Right cardiac atrium (tissue), 5 donors: Measurements from ENCODE around the gene DIPK1B. TPM values are rescaled to one million over a fixed set of nuclear protein-coding genes. Genes with fewer than 3 reads are reported as not detected.
"Not testable (repeated sequence)": the region's sequence is repeated elsewhere in the genome, so short reads cannot be mapped to it uniquely, and the experiment has no call there.

ENCODE experiments used
- ATAC-seq, 2 donors: fragments of 200-7000 bp; cut with Tn5 transposase; one replicate each; pipeline versions ENCODE4 v1.8.0 to v1.9.1; 2020; ENCODE audit warnings: moderate library complexity in 2 of 2, mild to moderate bottlenecking in 1 of 2
- DNase-seq, 3 donors: peaks; one replicate each; pipeline ENCODE4 v3.0.0-alpha.2; 2020
- H3K27ac ChIP-seq: one replicate; pipeline ENCODE4 v1.5.1; 2013; ENCODE audit warnings: mild to moderate bottlenecking, low read length, control low read depth, moderate library complexity
- H3K27me3 ChIP-seq: one replicate; pipeline ENCODE4 v1.6.1; 2013; ENCODE audit not compliant: control insufficient read depth, insufficient read depth
- H3K4me1 ChIP-seq: one replicate; pipeline ENCODE4 v1.6.1; 2013; ENCODE audit warnings: low read length; ENCODE audit not compliant: control insufficient read depth, insufficient read depth
- H3K4me3 ChIP-seq: one replicate; pipeline ENCODE4 v1.5.1; 2013; ENCODE audit warnings: low read length, control low read depth
- H3K9me3 ChIP-seq: one replicate; pipeline ENCODE4 v1.6.1; 2013; ENCODE audit warnings: low read length; ENCODE audit not compliant: control insufficient read depth
- WGBS: extraction: QIAGEN DNeasy Blood & Tissue Kit; methylation state at CpG from one replicate; pipeline ENCODE4 v1.1.7; 2013; 5-methylcytosine and 5-hydroxymethylcytosine counted together
- intact Hi-C, 4 donors: fragments of 100-400 bp; cut with DNase I; formaldehyde crosslinking; loops; one replicate each; pipeline versions ENCODE4 v1.11.0 to v1.14.0; 2022 to 2023
- polyA plus RNA-seq: library from polyadenylated mRNA; stranded (reverse); fragments of 200-250 nt; gene quantifications from one replicate; pipeline ENCODE4 v1.2.3, GENCODE V29; 2013
- total RNA-seq, 4 donors: library from RNA; stranded (reverse); fragmentation: NEBNext Ultra II Directional; extraction: Animal tissue kit (Norgen Biotek cat#: 25700); gene quantifications; one replicate each; pipeline ENCODE4 v1.2.1, GENCODE V29; 2021
- donor health status: healthy with polysubstance abuse.
- donor health status: DM: no; HTN: yes; CAD: no.
- donor health status: DM: no; HTN: no; CAD: no.
- donor health status: DM: no; HTN: yes; CAD: no; lungs with severe emphysema.
- donor health status: DM: yes; HTN: yes; CAD: no.

DIPK1B gene
- total and polyA plus RNA-seq, 5 donors: 34.2 to 42.7 (median 38.1) TPM

- Histone ChIP-seq H3K27me3 (no peaks in the 10 kb centered on the region), H3K4me1 (no peaks in the 10 kb centered on the region), H3K9me3 (no peaks in the 10 kb centered on the region), H3K27ac (no peak overlapping the region), H3K4me3 (no peak overlapping the region)
- intact Hi-C loops: no loop called here
- DNase-seq: no peak
- ATAC-seq: no peak
- WGBS: 82% methylated on average over 12 of the region's 12 CpGs
Measured at GRCh38 chr9:136703276-136703860, 9.0 kb upstream of the DIPK1B start.

- 92% methylated on average over 8 of the region's 8 CpGs for WGBS
- DNase-seq, H3K27me3 ChIP-seq, H3K4me3 ChIP-seq, H3K27ac ChIP-seq, H3K4me1 ChIP-seq, ATAC-seq, H3K9me3 ChIP-seq: not testable (repeated sequence)
- intact Hi-C loops: loop anchor here in 1 of 4 donors (5.0 kb wide), 1 partner anchor 207 kb away; no protein-coding TSS in a partner anchor
Measured at GRCh38 chr9:136704741-136705140, 7.6 kb upstream of the DIPK1B start.

GRCh38 chr9:136705564-136705963 lies 6.8 kb upstream of the DIPK1B start:
- intact Hi-C loops: loop anchor here in 1 of 4 donors (5.0 kb wide), 1 partner anchor 208 kb away; no protein-coding TSS in a partner anchor
- Histone ChIP-seq H3K27me3 (no peaks in the 10 kb centered on the region), H3K9me3 (no peaks in the 10 kb centered on the region), H3K27ac (no peak overlapping the region), H3K4me1 (no peaks in the 10 kb centered on the region), H3K4me3 (no peak overlapping the region)
- WGBS: 63% methylated on average over 7 of the region's 7 CpGs
- DNase-seq (no peak), ATAC-seq (no peak)

GRCh38 chr9:136707011-136707410 lies 5.4 kb upstream of the DIPK1B start:
- Histone ChIP-seq H3K9me3 (no peaks in the 10 kb centered on the region), H3K4me1 (no peaks in the 10 kb centered on the region), H3K27me3 (no peaks in the 10 kb centered on the region), H3K4me3 (no peak overlapping the region), H3K27ac (no peak overlapping the region)
- intact Hi-C loops: loop anchor here in 1 of 4 donors (5.0 kb wide), 1 partner anchor 210 kb away; no protein-coding TSS in a partner anchor
- 92% methylated on average over 7 of the region's 7 CpGs for WGBS
- ATAC-seq (no peak), DNase-seq (no peak)

- no peak overlapping the region for H3K4me3 ChIP-seq
- WGBS: 79% methylated on average over 22 of the region's 22 CpGs
- H3K9me3 ChIP-seq: no peaks in the 10 kb centered on the region
- no peak overlapping the region for H3K27ac ChIP-seq
- H3K4me1 ChIP-seq: no peaks in the 10 kb centered on the region
- intact Hi-C loops: loop anchor here in 1 of 4 donors (5.0 kb wide), 1 partner anchor 211 kb away; no protein-coding TSS in a partner anchor
- peak in 1 of 3 donors; percentile 50 for DNase-seq
- H3K27me3 ChIP-seq: no peaks in the 10 kb centered on the region
- ATAC-seq: no peak
Measured at GRCh38 chr9:136707849-136708517, 4.4 kb upstream of the DIPK1B start.

- no peaks in the 10 kb centered on the region for H3K4me1 ChIP-seq
- ATAC-seq (no peak), DNase-seq (peak in 1 of 3 donors; percentile 58)
- H3K4me3 ChIP-seq: no peak overlapping the region
- intact Hi-C loops: loop anchor here in 1 of 4 donors (5.0 kb wide), 1 partner anchor 212 kb away; no protein-coding TSS in a partner anchor
- no peak overlapping the region for H3K27ac ChIP-seq
- H3K9me3 ChIP-seq: no peaks in the 10 kb centered on the region
- 88% methylated on average over 24 of the region's 24 CpGs for WGBS
- no peaks in the 10 kb centered on the region for H3K27me3 ChIP-seq
Measured at GRCh38 chr9:136709454-136710109, 2.8 kb upstream of the DIPK1B start.

- 74% methylated on average over 7 of the region's 7 CpGs for WGBS
- no peaks in the 10 kb centered on the region for H3K4me1 ChIP-seq
- no peak overlapping the region for H3K4me3 ChIP-seq
- intact Hi-C loops: no loop called here
- no peak for DNase-seq
- H3K9me3 ChIP-seq: no peaks in the 10 kb centered on the region
- no peak for ATAC-seq
- no peak overlapping the region for H3K27ac ChIP-seq
- H3K27me3 ChIP-seq: no peaks in the 10 kb centered on the region
Measured at GRCh38 chr9:136710543-136710942, 1.8 kb upstream of the DIPK1B start.

- H3K9me3 ChIP-seq, H3K27ac ChIP-seq, H3K4me1 ChIP-seq, H3K4me3 ChIP-seq, intact Hi-C loops, ATAC-seq, DNase-seq, H3K27me3 ChIP-seq: not testable (repeated sequence)
- WGBS: 49% methylated on average over 4 of the region's 4 CpGs
Measured at GRCh38 chr9:136711219-136711648, 1.1 kb upstream of the DIPK1B start.

GRCh38 chr9:136712690-136713544 lies 545 bp downstream of the DIPK1B start:
- whole genome bisulfite sequencing: 3% methylated on average over 56 of the region's 56 CpGs
- peak overlapping the region; percentile 82 for H3K4me3 ChIP-seq
- DNase-seq (peak in 1 of 3 donors; percentile 66), ATAC-seq (peak in 1 of 2 donors; percentile 3)
- H3K4me1 ChIP-seq: no peaks in the 10 kb centered on the region
- H3K27ac ChIP-seq: peak overlapping the region; percentile 43
- no peaks in the 10 kb centered on the region for H3K27me3 ChIP-seq
- intact Hi-C loops: no loop called here
- H3K9me3 ChIP-seq: no peaks in the 10 kb centered on the region

GRCh38 chr9:136713550-136713949 lies 1.2 kb downstream of the DIPK1B start:
- Histone ChIP-seq H3K27me3 (no peaks in the 10 kb centered on the region), H3K27ac (peak overlapping the region; percentile 63), H3K4me3 (peak overlapping the region; percentile 82), H3K4me1 (no peaks in the 10 kb centered on the region), H3K9me3 (no peaks in the 10 kb centered on the region)
- ATAC-seq (peak; percentile 5 to 6), DNase-seq (peak; percentile 68 to 85 (median 76))
- 28% methylated on average over 8 of the region's 8 CpGs for WGBS
- intact Hi-C loops: no loop called here
